WTC11 (cell line): Measurements from ENCODE around the gene ATP6V1G2.

Source experiments
- E2F1 ChIP-seq: sonication (generic); formaldehyde crosslinking; IDR thresholded peaks from 2 replicates; pipeline ENCODE4 v1.8.0; 2022; ENCODE audit warnings: mild to moderate bottlenecking, missing genetic modification reagents
- MAX ChIP-seq: sonication (generic); formaldehyde crosslinking; IDR thresholded peaks from 2 replicates; pipeline ENCODE4 v1.8.0; 2022; ENCODE audit warnings: mild to moderate bottlenecking, missing genetic modification reagents
- NFE2L1 ChIP-seq: sonication (generic); formaldehyde crosslinking; IDR thresholded peaks from 2 replicates; pipeline ENCODE4 v1.8.1; 2023; ENCODE audit warnings: missing genetic modification reagents
- TF ChIP-seq, protein P1 (sequence below): fragments of 200-600 bp; IDR thresholded peaks from 2 replicates; pipeline ENCODE4 v1.8.0; 2022; ENCODE audit warnings: antibody characterized with exemption
- TF ChIP-seq, protein P2 (sequence below): sonication (generic); formaldehyde crosslinking; IDR thresholded peaks from 2 replicates; pipeline ENCODE4 v1.8.1; 2022; ENCODE audit warnings: low read depth, missing genetic modification reagents, borderline replicate concordance
- TF ChIP-seq, protein P3 (sequence below): sonication (generic); formaldehyde crosslinking; IDR thresholded peaks from 2 replicates; pipeline ENCODE4 v1.8.1; 2023; ENCODE audit warnings: mild to moderate bottlenecking, missing genetic modification reagents, borderline replicate concordance

- TF ChIP-seq, protein P1, sequence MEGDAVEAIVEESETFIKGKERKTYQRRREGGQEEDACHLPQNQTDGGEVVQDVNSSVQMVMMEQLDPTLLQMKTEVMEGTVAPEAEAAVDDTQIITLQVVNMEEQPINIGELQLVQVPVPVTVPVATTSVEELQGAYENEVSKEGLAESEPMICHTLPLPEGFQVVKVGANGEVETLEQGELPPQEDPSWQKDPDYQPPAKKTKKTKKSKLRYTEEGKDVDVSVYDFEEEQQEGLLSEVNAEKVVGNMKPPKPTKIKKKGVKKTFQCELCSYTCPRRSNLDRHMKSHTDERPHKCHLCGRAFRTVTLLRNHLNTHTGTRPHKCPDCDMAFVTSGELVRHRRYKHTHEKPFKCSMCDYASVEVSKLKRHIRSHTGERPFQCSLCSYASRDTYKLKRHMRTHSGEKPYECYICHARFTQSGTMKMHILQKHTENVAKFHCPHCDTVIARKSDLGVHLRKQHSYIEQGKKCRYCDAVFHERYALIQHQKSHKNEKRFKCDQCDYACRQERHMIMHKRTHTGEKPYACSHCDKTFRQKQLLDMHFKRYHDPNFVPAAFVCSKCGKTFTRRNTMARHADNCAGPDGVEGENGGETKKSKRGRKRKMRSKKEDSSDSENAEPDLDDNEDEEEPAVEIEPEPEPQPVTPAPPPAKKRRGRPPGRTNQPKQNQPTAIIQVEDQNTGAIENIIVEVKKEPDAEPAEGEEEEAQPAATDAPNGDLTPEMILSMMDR, result no peak
- TF ChIP-seq NFE2L1 (CRISPR knock-in tag), result no peak
- TF ChIP-seq MAX (CRISPR knock-in tag), result no peak
- TF ChIP-seq, protein P2, sequence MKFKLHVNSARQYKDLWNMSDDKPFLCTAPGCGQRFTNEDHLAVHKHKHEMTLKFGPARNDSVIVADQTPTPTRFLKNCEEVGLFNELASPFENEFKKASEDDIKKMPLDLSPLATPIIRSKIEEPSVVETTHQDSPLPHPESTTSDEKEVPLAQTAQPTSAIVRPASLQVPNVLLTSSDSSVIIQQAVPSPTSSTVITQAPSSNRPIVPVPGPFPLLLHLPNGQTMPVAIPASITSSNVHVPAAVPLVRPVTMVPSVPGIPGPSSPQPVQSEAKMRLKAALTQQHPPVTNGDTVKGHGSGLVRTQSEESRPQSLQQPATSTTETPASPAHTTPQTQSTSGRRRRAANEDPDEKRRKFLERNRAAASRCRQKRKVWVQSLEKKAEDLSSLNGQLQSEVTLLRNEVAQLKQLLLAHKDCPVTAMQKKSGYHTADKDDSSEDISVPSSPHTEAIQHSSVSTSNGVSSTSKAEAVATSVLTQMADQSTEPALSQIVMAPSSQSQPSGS, result no peak
- no peak for TF ChIP-seq E2F1
- TF ChIP-seq, protein P3, sequence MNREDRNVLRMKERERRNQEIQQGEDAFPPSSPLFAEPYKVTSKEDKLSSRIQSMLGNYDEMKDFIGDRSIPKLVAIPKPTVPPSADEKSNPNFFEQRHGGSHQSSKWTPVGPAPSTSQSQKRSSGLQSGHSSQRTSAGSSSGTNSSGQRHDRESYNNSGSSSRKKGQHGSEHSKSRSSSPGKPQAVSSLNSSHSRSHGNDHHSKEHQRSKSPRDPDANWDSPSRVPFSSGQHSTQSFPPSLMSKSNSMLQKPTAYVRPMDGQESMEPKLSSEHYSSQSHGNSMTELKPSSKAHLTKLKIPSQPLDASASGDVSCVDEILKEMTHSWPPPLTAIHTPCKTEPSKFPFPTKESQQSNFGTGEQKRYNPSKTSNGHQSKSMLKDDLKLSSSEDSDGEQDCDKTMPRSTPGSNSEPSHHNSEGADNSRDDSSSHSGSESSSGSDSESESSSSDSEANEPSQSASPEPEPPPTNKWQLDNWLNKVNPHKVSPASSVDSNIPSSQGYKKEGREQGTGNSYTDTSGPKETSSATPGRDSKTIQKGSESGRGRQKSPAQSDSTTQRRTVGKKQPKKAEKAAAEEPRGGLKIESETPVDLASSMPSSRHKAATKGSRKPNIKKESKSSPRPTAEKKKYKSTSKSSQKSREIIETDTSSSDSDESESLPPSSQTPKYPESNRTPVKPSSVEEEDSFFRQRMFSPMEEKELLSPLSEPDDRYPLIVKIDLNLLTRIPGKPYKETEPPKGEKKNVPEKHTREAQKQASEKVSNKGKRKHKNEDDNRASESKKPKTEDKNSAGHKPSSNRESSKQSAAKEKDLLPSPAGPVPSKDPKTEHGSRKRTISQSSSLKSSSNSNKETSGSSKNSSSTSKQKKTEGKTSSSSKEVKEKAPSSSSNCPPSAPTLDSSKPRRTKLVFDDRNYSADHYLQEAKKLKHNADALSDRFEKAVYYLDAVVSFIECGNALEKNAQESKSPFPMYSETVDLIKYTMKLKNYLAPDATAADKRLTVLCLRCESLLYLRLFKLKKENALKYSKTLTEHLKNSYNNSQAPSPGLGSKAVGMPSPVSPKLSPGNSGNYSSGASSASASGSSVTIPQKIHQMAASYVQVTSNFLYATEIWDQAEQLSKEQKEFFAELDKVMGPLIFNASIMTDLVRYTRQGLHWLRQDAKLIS (CRISPR knock-in tag), result no peak
Observed at GRCh38 chr6:31567531-31568370, 21.3 kb upstream of the ATP6V1G2 start.
